PC-3 (cell line): Measurements from ENCODE around the gene FBXO27. TPM values are rescaled to one million over a fixed set of nuclear protein-coding genes. Genes with fewer than 3 reads are reported as not detected.

Source experiments
- ATAC-seq: fragments of 200-7000 bp; cut with Tn5 transposase; 2 replicates; pipeline ENCODE4 v1.9.1; 2020; ENCODE audit warnings: mild to moderate bottlenecking, moderate library complexity
- BruUV-seq: library from RNA; stranded (reverse); fragments of 400-500 nt; replicated peaks from 2 replicates; lab custom pipeline; 2021; lab: Mats Ljungman, UMichigan
- CTCF ChIA-PET: fragments of 300-600 bp; sonication (Branson Sonifier 250); formaldehyde crosslinking; loops from one replicate; lab custom pipeline; 2022; ENCODE audit warnings: antibody characterized with exemption; lab: Charles Lee
- POLR2A ChIA-PET: fragments of 300-600 bp; sonication (Branson Sonifier 250); formaldehyde crosslinking; loops from one replicate; lab custom pipeline; 2022; ENCODE audit warnings: antibody characterized with exemption; ENCODE audit not compliant: unreplicated experiment; lab: Charles Lee
- DNase-seq: peaks from one replicate; pipeline ENCODE4 v3.0.0-alpha.2; 2015
- H2AFZ ChIP-seq: fragments of 300-600 bp; sonication (generic); 2 replicates; pipeline ENCODE4 v1.6.0; 2016; ENCODE audit warnings: antibody characterized with exemption, low read length
- H3F3A ChIP-seq: fragments of 300-600 bp; sonication (generic); one replicate; pipeline ENCODE4 v1.6.0; 2017; ENCODE audit warnings: antibody characterized with exemption, low read length, control low read depth, mild to moderate bottlenecking; ENCODE audit not compliant: unreplicated experiment
- H3K27ac ChIP-seq: fragments of 300-600 bp; sonication (generic); 2 replicates; pipeline ENCODE4 v1.5.1; 2016; ENCODE audit warnings: mild to moderate bottlenecking, low read length
- H3K27me3 ChIP-seq: fragments of 300-600 bp; sonication (generic); 2 replicates; pipeline ENCODE4 v1.6.1; 2016; ENCODE audit warnings: low read length, mixed read lengths
- H3K36me3 ChIP-seq: fragments of 300-600 bp; sonication (generic); 2 replicates; pipeline ENCODE4 v1.6.1; 2016; ENCODE audit warnings: low read depth, mixed run types, low read length, mixed read lengths
- H3K4me1 ChIP-seq: fragments of 300-600 bp; sonication (generic); 2 replicates; pipeline ENCODE4 v1.5.1; 2016; ENCODE audit warnings: low read length; ENCODE audit not compliant: insufficient read depth
- H3K4me2 ChIP-seq: fragments of 300-600 bp; sonication (generic); 2 replicates; pipeline ENCODE4 v1.6.0; 2016; ENCODE audit warnings: low read length
- H3K4me3 ChIP-seq: fragments of 300-600 bp; sonication (generic); 2 replicates; pipeline ENCODE4 v1.5.1; 2016; ENCODE audit warnings: mild to moderate bottlenecking, low read length, mixed read lengths
- H3K79me2 ChIP-seq: fragments of 300-600 bp; sonication (generic); 2 replicates; pipeline ENCODE4 v1.6.1; 2017; ENCODE audit warnings: low read length, mixed read lengths
- H3K9ac ChIP-seq: fragments of 300-600 bp; sonication (generic); 2 replicates; pipeline ENCODE4 v1.6.0; 2016; ENCODE audit warnings: mild to moderate bottlenecking, low read length
- H3K9me2 ChIP-seq: fragments of 300-600 bp; sonication (generic); replicated peaks from 2 replicates; pipeline ENCODE4 v1.6.1; 2016; ENCODE audit warnings: mixed run types, low read length, mixed read lengths
- H3K9me3 ChIP-seq: fragments of 300-600 bp; sonication (generic); 2 replicates; pipeline ENCODE4 v1.6.1; 2016; ENCODE audit warnings: low read length, mixed read lengths
- H4K20me1 ChIP-seq: fragments of 300-600 bp; sonication (generic); 2 replicates; pipeline ENCODE4 v1.6.1; 2016; ENCODE audit warnings: low read length, mixed read lengths
- CTCF ChIP-seq: fragments of 300-600 bp; sonication (generic); conservative IDR thresholded peaks from 2 replicates; pipeline ENCODE4 v1.5.1; 2017; ENCODE audit warnings: antibody characterized with exemption, low read depth, mild to moderate bottlenecking, low read length
- EZH2 ChIP-seq: fragments of 300-600 bp; sonication (generic); IDR thresholded peaks from one replicate; pipeline ENCODE4 v1.6.1; 2017; ENCODE audit warnings: antibody characterized with exemption, mild to moderate bottlenecking, low read length; ENCODE audit not compliant: unreplicated experiment
- EZH2phosphoT487 ChIP-seq: fragments of 300-600 bp; sonication (generic); IDR thresholded peaks from 2 replicates; pipeline ENCODE4 v1.6.1; 2018; ENCODE audit warnings: mild to moderate bottlenecking, antibody characterized with exemption, low read length, borderline replicate concordance
- intact Hi-C: fragments of 100-400 bp; cut with micrococcal nuclease; formaldehyde crosslinking; loops from 2 replicates; pipeline ENCODE4 v1.9.0; 2023
- total RNA-seq: library from RNA; depleted of rRNA; stranded (reverse); fragments of >200 nt; gene quantifications from 2 replicates; pipeline ENCODE4 v1.2.3, GENCODE V29; 2014

Gene FBXO27
- total RNA-seq, 1 experiment from 2014 or later, result 7.1 TPM

GRCh38 chr19:39045506-39045905 lies 13.2 kb upstream of the FBXO27 start:
- no peaks in the 10 kb centered on the region for H3K79me2 ChIP-seq
- DNase-seq, result no peak
- H3K36me3 ChIP-seq, result no peaks in the 10 kb centered on the region
- TF ChIP-seq EZH2phosphoT487 (no peak), CTCF (no peak), EZH2 (no peak)
- H3K4me1 ChIP-seq, result no peaks in the 10 kb centered on the region
- no peaks in the 10 kb centered on the region for H3K27me3 ChIP-seq
- H3K4me3 ChIP-seq, result no peak overlapping the region
- BruUV-seq, result no TSS peak
- H3K9ac ChIP-seq, result no peak overlapping the region
- ChIA-PET CTCF (no interaction called here), POLR2A (no interaction called here)
- H4K20me1 ChIP-seq, result no peaks in the 10 kb centered on the region
- intact Hi-C loops, result no loop called here
- no peaks in the 10 kb centered on the region for H3K9me2 ChIP-seq
- H2AFZ ChIP-seq, result no peak overlapping the region
- H3K4me2 ChIP-seq, result no peak overlapping the region
- no peak for ATAC-seq
- H3K9me3 ChIP-seq, result no peaks in the 10 kb centered on the region
- H3F3A ChIP-seq, result no peaks in the 10 kb centered on the region
- H3K27ac ChIP-seq, result no peak overlapping the region

- ATAC-seq (peak; percentile 77), DNase-seq (peak; percentile 42)
- Histone ChIP-seq H4K20me1 (no peaks in the 10 kb centered on the region), H3K4me1 (no peaks in the 10 kb centered on the region; the same call in 1 of the 2 replicates), H3K4me2 (no peak overlapping the region), H3K36me3 (no peaks in the 10 kb centered on the region), H3K9me2 (no peaks in the 10 kb centered on the region), H3K9me3 (no peaks in the 10 kb centered on the region), H3K4me3 (no peak overlapping the region), H3K79me2 (no peaks in the 10 kb centered on the region), H2AFZ (peak overlapping the region; percentile 46; the same call in 1 of the 2 replicates), H3F3A (no peaks in the 10 kb centered on the region), H3K27me3 (no peaks in the 10 kb centered on the region), H3K9ac (no peak overlapping the region), H3K27ac (no peak overlapping the region)
- intact Hi-C loops, result loop anchor here (1.0 kb wide), 1 partner anchor 76 kb away; no protein-coding TSS in a partner anchor
- ChIA-PET CTCF (no interaction called here), POLR2A (no interaction called here)
- TF ChIP-seq CTCF, result peak; percentile 32; the same call in 1 of the 2 replicates
- TF ChIP-seq EZH2, result no peak
- TF ChIP-seq EZH2phosphoT487, result no peak
- no TSS peak for BruUV-seq
These were observed 5.7 kb upstream of the FBXO27 start for GRCh38 chr19:39038098-39038497.

DNA sequence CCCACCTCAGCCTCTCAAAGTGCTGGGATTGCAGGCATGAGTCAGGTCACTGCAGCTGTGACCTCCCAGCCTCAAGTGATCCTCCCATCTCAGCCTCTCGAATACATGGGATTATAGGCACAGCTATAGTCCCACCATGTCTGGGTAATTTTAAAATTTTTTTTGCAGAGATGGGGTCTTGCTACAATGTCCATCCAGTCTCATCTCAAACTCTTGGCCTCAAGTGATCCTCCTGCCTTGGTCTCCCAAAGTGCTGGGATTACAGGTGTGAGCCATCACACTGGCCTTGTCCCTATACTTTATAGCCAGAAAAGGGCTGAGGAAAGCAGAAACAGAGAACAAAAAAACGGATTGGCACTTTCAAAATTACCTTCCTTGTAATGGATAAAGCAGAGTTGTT lies 4.8 kb upstream of the FBXO27 start:
- Histone ChIP-seq H3K4me1 (peaks cover 8% of the 10 kb centered on the region), H3K9ac (no peak overlapping the region), H3K9me2 (no peaks in the 10 kb centered on the region), H2AFZ (no peak overlapping the region), H3K27ac (no peak overlapping the region), H3K79me2 (no peaks in the 10 kb centered on the region), H4K20me1 (no peaks in the 10 kb centered on the region), H3K27me3 (no peaks in the 10 kb centered on the region), H3K36me3 (no peaks in the 10 kb centered on the region), H3K4me3 (no peak overlapping the region), H3K9me3 (no peaks in the 10 kb centered on the region), H3F3A (no peaks in the 10 kb centered on the region), H3K4me2 (no peak overlapping the region)
- ATAC-seq, result no peak
- ChIA-PET POLR2A (no interaction called here), CTCF (no interaction called here)
- intact Hi-C loops, result no loop called here
- BruUV-seq, result no TSS peak
- DNase-seq, result no peak
- TF ChIP-seq EZH2 (no peak), CTCF (no peak), EZH2phosphoT487 (no peak)
